GM10266 (cell line): ENCODE results near the gene TET3.
A peak's percentile ranks its signal among the peaks of the same experiment; 100 is the strongest.

ENCODE experiments used
- DNase-seq: peaks from one replicate; pipeline ENCODE4 v3.0.0; 2012; ENCODE audit errors: extremely low spot score
- TF ChIP-seq, protein P1 (sequence below): IDR thresholded peaks from 2 replicates; pipeline ENCODE4 v1.5.1; 2012; ENCODE audit warnings: mild to moderate bottlenecking, low read depth; ENCODE audit not compliant: control insufficient read depth, insufficient read depth; ENCODE audit errors: missing control alignments

TET3 gene

DNA sequence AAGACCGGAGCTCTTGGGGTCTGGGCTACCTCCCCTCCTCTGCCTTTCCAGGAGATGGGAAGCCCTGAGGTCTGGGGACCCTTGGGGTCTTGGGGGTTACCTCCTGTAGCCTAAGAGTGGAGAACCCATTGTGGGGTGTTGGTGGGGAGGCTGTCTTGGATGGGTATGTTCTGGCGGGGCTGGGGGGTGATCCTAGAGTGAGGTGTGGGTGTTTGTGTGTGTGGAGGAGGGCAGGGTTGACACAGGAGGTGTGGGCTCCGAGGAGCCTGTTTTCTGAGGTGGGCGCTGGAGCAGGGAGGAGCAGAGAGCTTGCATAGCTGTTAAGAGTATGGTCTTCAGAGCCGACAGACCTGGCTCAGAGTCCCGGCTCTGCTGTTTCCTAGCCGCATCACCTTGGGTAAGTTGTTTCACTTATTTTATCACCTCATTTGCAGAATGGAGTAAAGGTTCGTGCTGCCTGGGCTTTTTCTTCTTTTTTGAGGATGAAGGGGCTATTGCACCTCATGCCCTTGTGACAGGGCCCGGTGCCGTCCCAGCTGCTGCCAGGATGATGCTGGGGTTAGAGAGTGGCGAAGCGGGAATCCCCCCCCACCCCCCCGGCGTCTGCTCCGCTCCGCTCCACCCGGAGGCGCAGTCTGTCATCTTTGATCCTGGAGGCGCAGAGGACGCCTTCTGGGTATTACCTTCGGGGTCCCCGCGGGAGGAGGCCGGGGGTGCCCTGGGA, 17.2 kb downstream of the TET3 start:
- TF ChIP-seq, protein P1, sequence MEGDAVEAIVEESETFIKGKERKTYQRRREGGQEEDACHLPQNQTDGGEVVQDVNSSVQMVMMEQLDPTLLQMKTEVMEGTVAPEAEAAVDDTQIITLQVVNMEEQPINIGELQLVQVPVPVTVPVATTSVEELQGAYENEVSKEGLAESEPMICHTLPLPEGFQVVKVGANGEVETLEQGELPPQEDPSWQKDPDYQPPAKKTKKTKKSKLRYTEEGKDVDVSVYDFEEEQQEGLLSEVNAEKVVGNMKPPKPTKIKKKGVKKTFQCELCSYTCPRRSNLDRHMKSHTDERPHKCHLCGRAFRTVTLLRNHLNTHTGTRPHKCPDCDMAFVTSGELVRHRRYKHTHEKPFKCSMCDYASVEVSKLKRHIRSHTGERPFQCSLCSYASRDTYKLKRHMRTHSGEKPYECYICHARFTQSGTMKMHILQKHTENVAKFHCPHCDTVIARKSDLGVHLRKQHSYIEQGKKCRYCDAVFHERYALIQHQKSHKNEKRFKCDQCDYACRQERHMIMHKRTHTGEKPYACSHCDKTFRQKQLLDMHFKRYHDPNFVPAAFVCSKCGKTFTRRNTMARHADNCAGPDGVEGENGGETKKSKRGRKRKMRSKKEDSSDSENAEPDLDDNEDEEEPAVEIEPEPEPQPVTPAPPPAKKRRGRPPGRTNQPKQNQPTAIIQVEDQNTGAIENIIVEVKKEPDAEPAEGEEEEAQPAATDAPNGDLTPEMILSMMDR: no peak
- DNase-seq: no peak

DNA sequence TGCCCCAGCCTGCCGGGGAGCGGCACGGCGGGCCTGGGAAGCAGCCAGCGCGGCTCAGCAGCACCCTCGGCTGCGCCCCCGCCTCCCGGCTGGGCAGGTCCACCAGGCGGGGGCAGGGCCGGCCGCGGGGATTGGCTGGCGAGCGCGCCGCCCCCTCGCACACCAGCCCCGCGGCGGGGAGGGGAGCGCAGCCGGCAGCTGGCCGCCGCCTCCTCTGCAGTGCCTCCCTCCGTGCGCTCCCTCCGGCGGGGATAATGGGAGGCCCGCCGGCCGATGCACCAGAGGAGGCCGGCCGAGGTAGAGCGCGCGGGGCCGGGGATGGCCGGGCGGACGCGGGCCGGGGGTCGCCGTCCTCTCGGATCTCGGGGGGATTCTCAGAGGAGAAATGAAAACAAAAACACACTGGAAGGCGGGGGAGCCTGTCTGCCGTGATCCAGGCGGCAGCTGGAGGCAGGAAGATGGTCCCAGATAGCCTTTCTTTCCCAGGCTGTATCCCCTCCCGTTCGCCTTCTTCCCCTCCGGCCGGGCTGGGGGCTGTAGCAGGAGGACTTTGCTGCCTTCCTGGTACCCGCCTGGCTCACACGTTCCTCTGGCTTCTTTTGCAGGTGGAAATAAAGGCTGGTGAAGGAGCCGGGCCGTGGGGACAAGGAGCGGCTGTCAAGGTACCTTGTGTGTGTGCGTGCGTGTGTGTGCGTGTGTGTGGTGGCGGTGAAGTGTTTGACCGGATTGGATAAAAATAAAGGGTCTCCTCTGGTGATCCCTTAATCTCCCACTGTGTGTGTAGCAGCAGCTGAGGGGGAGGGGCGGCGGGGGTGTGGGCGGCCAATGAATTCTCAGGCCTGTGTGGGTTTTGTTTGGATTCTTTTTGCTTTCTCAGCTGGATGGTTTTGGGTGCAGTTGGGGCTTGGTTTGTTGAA, 18.1 kb downstream of the TET3 start:
- peak; percentile 94 for DNase-seq
- TF ChIP-seq, protein P1: no peak

DNA sequence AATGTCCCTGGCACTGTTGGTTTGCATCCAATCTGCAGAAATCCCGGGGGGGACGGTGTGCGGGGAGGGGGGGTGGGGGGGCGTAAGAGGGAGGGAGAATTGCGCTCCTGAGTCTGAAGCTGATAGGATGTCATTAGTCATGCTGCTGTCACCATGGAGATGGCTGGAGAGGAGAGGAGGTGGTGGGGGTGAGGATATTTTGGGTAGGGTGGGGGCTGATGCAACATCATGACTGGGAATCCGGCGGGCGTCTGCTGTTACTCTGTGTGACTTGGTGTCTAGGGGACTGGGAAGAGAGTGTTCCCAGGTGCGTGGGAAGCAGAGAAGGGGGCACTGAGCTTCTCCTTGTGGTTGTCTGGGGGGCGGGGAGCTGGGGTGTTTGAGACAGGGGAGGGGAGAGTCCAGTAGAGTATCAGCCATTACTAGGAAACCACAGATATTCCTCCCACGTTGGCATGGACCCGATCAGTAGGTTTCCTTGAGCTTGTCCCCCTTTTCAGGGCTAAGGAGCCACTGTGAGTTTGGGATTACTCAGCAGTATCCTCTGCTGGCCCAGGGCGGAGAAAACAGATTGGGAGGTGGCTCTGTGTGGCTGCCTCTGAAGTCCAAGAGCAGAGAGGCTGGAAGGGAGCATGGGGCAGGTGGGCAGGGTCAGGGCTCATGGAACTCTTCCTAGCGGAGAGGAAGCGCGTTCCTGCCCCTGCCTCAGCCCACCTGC, 18.9 kb downstream of the TET3 start:
- TF ChIP-seq, protein P1: no peak
- DNase-seq: no peak

DNA sequence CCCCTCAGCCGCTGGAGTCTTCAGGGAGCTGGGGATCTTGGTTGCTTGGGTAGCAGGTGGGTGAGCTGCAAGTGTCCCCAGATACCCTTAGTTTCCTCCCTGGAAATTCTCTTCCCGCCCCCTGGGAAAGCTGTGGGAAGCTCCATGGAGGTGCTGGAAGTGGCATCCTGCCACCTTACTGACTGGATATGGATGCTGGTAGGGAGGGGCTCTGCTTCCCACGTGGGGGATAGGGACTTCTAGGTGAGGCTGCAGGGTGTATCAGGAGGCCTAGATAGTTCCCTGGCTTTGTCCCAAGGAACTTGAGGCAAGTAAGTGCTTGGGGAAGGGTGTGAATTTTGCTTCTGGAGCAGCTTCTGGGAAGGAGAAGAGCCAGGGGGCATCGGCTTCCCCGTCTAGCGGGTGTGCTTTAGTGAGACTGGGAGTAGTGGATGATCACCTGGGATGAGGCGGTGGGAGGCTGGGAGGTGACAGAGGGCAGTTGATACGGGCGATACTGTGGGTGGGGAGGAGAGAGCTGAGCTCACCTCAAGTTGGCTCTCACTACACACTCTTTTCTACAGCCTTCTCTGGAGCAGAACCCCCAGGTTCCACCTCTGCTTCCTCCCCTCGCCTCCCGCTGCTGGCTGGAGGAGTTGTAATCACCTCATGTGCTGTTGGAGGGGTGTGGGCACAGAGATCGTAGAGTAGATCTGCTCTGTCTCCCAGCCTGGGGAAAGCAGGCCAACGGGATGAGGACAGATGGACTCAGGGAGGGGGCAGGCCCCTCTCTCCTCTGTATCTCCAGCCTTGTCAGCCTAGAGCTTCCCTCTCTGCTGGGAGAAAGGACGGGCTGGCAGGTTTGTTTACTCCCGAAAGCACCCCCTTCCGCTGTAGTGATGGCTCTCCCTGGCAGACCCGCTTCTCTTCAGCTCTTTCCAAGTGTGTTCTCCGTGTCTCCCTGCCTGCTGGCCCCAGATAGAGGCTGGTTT, 19.8 kb downstream of the TET3 start:
- DNase-seq: no peak
- TF ChIP-seq, protein P1: no peak

DNA sequence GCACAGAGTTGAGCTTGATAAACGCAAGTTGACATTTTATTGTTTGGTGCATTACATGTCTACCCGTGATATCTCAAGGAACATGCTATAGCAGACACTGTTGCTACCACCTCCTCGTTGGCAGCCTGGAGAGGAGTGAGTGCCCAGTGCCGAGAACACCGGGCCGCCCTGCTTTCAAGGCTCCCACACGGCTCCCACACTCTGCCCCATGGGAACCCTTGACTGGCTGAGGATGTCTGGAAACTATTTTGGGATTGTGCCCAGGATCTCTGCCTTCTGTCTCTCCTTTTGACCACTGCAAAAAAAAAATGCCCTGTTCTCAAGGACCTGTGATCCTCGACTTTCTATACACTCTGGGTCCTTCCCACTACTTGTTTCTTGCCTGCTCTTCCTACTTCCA, 21.1 kb downstream of the TET3 start:
- TF ChIP-seq, protein P1: no peak
- no peak for DNase-seq

DNA sequence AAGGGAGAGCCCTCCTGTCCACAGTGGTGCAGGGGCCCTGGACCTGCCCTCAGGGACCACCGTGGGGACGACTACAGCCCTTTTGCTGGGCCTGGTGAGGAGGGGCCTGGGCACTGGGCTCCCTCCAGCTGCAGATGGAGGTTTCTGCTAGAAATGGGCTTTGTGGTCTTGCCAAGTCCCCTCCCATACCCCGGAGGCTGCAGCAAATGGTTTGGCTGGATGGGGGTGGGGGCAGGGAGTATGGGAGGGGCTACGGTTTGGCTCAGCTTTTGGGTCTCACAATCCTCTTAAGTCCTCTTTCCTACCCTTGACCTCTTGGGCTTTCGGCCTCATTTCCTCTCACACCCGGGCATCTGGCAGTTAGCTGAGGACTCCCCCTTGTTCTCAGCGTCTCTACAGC, 21.7 kb downstream of the TET3 start:
- DNase-seq: no peak

More for the DNA sequence above, 21.7 kb downstream of the TET3 start:
- TF ChIP-seq, protein P1: no peak
